Epithelial cell of proximal tubule (primary cell): ENCODE results near the gene NXT1. TPM values are rescaled to one million over a fixed set of nuclear protein-coding genes. Genes with fewer than 3 reads are reported as not detected.

Experiments
- DNase-seq: peaks from one replicate; pipeline ENCODE4 v3.0.0-alpha.2; 2011; ENCODE audit warnings: low read depth
- H3K4me3 ChIP-seq: 2 replicates; pipeline ENCODE4 v1.5.1; 2011; ENCODE audit warnings: low read depth, mild to moderate bottlenecking, low read length
- total RNA-seq: library from RNA; depleted of rRNA; stranded (reverse); fragments of >200 nt; gene quantifications from 2 replicates; pipeline ENCODE4 v1.2.3, GENCODE V29; 2015
- TF ChIP-seq, protein P1 (sequence below): conservative IDR thresholded peaks from 2 replicates; pipeline ENCODE4 v1.5.1; 2012; ENCODE audit warnings: low read depth, mild to moderate bottlenecking, low read length

NXT1 gene
- total RNA-seq, 1 donor from 2014 or later = 47.0 TPM

GRCh38 chr20:23362392-23363256, 12.0 kb downstream of the NXT1 start:
- no peak for DNase-seq
- peak overlapping the region; percentile 83 for H3K4me3 ChIP-seq
- TF ChIP-seq, protein P1, sequence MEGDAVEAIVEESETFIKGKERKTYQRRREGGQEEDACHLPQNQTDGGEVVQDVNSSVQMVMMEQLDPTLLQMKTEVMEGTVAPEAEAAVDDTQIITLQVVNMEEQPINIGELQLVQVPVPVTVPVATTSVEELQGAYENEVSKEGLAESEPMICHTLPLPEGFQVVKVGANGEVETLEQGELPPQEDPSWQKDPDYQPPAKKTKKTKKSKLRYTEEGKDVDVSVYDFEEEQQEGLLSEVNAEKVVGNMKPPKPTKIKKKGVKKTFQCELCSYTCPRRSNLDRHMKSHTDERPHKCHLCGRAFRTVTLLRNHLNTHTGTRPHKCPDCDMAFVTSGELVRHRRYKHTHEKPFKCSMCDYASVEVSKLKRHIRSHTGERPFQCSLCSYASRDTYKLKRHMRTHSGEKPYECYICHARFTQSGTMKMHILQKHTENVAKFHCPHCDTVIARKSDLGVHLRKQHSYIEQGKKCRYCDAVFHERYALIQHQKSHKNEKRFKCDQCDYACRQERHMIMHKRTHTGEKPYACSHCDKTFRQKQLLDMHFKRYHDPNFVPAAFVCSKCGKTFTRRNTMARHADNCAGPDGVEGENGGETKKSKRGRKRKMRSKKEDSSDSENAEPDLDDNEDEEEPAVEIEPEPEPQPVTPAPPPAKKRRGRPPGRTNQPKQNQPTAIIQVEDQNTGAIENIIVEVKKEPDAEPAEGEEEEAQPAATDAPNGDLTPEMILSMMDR = no peak

DNA sequence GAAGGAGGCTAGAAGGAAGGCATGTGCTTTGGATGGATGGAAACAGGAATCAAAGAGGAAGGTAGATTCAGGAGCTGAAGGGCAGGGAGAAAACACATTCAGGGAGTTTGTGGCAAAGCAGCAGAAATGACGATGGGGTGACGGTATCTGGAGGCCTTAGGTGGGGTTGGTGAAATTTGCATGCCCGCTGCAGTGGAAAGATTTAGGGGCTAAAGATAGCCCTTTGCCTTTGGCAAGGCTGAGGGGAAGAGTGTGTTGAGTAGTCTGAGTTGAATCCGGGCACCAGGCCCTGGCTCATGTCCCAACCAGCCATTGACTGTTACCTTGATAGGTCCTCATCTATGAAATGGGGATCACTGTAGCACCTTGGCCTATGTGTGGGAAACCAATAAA, 12.7 kb downstream of the NXT1 start:
- TF ChIP-seq, protein P1 = no peak
- DNase-seq = no peak
- peak overlapping the region; percentile 83 for H3K4me3 ChIP-seq

DNA sequence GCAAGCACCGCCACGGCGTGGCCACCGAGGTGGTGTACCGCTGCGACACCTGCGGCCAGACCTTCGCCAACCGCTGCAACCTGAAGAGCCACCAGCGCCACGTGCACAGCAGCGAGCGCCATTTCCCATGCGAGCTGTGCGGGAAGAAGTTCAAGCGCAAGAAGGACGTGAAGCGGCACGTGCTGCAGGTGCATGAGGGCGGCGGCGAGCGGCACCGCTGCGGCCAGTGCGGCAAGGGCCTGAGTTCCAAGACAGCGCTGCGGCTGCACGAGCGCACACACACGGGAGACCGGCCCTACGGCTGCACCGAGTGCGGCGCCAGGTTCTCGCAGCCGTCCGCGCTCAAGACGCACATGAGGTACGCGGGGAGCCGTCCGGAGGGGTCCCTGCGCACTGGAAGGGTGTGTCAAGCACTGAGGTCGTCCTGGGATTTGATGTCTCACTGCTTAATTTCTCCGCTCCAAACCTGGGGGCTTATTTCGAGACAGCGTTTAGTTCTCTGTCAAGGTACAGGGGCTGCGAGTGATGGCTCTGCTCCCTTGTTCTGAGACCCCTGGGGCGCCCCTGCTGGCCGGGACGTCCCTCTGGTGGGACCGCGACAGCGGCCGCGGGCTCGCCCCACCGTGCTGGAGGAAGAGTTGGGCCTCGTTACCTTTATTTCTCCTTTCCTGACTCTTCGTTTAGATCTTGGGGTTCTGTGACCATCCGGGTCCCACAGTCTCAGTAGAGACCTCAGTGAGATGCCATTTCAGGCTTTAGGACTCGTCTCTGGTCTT, 15.0 kb downstream of the NXT1 start:
- no peak overlapping the region for H3K4me3 ChIP-seq
- TF ChIP-seq, protein P1 = no peak
- DNase-seq = no peak

- no peak for DNase-seq
- TF ChIP-seq, protein P1 = no peak
- no peak overlapping the region for H3K4me3 ChIP-seq
Measured at GRCh38 chr20:23366384-23366783, 15.8 kb downstream of the NXT1 start.

DNA sequence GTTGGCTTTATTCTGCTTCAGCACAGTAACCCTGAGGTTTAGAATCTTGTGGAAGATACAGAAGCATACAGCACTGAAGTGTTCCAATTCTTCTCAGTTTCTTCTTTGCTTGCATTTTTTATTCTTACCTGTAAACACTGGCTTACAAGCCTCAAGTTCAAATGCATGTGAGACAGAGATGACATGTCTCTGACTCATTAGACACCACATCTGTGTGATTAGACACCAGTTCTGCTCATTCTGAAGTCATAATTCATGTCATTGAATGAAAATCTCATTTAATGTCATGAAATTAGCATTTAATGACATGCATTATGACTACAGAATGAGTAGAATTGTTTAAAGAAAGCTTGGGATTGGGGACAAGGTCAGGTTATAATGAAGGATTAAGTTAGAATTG, 17.2 kb downstream of the NXT1 start:
- TF ChIP-seq, protein P1 = no peak
- no peak for DNase-seq
- H3K4me3 ChIP-seq = no peak overlapping the region

GRCh38 chr20:23368316-23369071, 17.9 kb downstream of the NXT1 start:
- no peak overlapping the region for H3K4me3 ChIP-seq
- no peak for DNase-seq
- TF ChIP-seq, protein P1 = no peak
